ENCODE results near the gene SRP68.

DNA sequence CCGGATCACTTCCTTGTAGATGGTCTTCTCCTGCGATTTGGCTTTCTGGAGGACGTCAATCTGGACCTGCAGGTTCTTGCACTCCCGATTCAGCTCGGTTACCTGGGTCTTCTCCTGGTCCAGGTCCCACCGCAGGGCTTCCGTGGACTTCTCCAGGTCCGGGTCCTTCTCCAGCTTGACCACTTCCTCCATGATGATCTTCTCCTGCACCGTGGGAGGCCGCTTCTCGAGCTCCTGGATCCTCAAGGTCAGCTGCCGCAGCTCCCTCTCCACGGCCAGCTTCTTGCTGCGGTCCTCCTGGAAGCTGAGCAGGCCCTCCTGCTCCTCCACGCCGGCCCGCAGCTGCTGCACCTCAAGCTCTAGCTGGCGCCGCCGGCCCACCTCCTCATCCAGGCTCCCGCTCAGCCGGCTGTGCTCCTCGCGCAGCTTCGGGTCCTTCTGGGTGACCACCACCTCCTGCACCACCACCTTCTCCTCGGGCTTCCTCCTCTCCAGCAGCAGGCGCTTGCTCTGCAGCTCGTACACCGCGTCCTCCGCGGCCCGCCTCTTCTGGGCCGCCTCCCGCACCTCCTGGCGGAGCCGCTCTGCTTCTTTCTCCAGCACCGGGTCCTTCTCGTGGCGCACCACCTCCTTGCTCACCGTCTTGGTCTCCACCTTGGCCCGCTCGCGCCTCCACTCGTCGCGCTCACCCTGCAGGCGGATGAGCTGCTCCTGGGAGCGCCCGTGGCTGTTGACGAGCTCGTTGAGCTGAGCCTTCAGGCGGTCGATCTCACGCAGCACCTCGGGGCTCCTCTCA is 63.5 kb downstream of the SRP68 start:
- TF ChIP-seq, protein P1, sequence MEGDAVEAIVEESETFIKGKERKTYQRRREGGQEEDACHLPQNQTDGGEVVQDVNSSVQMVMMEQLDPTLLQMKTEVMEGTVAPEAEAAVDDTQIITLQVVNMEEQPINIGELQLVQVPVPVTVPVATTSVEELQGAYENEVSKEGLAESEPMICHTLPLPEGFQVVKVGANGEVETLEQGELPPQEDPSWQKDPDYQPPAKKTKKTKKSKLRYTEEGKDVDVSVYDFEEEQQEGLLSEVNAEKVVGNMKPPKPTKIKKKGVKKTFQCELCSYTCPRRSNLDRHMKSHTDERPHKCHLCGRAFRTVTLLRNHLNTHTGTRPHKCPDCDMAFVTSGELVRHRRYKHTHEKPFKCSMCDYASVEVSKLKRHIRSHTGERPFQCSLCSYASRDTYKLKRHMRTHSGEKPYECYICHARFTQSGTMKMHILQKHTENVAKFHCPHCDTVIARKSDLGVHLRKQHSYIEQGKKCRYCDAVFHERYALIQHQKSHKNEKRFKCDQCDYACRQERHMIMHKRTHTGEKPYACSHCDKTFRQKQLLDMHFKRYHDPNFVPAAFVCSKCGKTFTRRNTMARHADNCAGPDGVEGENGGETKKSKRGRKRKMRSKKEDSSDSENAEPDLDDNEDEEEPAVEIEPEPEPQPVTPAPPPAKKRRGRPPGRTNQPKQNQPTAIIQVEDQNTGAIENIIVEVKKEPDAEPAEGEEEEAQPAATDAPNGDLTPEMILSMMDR (tag by site-specific recombination; IDR thresholded peaks at IDR 0.05) = no peak
- TF ChIP-seq ZNF280D (tag by site-specific recombination; IDR thresholded peaks at IDR 0.05) = no peak
- no peak for TF ChIP-seq ZNF391 (tag by site-specific recombination; IDR thresholded peaks at IDR 0.05; ENCODE audit: borderline replicate concordance, low read depth)
- no peak for TF ChIP-seq ZNF514 (tag by site-specific recombination; IDR thresholded peaks at IDR 0.05)
- TF ChIP-seq ZNF354C (tag by site-specific recombination; IDR thresholded peaks at IDR 0.05; ENCODE audit: borderline replicate concordance, low read depth) = no peak
- TF ChIP-seq ZBTB1 (tag by site-specific recombination; IDR thresholded peaks at IDR 0.05) = no peak
- TF ChIP-seq ZNF132 (tag by site-specific recombination; IDR thresholded peaks at IDR 0.05; ENCODE audit: borderline replicate concordance) = no peak

Data from HEK293 (cell line).